Colonic mucosa (tissue), 4 donors: ENCODE measurements around the gene HEATR5B. TPM values are rescaled to one million over a fixed set of nuclear protein-coding genes. Genes with fewer than 3 reads are reported as not detected.

Experiments
- DNase-seq: peaks from one replicate; pipeline ENCODE4 v3.0.0-alpha.2; 2020
- H3K27ac ChIP-seq: fragments of 200-600 bp; one replicate; pipeline ENCODE4 v1.8.0; 2021
- H3K27me3 ChIP-seq: fragments of 200-600 bp; one replicate; pipeline ENCODE4 v1.8.0; 2021
- H3K36me3 ChIP-seq: fragments of 200-600 bp; one replicate; pipeline ENCODE4 v1.8.0; 2021
- H3K4me1 ChIP-seq: fragments of 200-600 bp; one replicate; pipeline ENCODE4 v1.8.0; 2021; ENCODE audit warnings: mild to moderate bottlenecking
- H3K4me3 ChIP-seq: fragments of 200-600 bp; one replicate; pipeline ENCODE4 v1.8.0; 2021
- H3K9ac ChIP-seq, 2 donors: one replicate each; pipeline ENCODE4 v1.7.0; 2013; ENCODE audit warnings: control low read depth in 2 of 2, low read depth in 2 of 2, low read length in 2 of 2
- H3K9me3 ChIP-seq: fragments of 200-600 bp; one replicate; pipeline ENCODE4 v1.8.0; 2021
- CTCF ChIP-seq: fragments of 200-600 bp; IDR thresholded peaks from one replicate; pipeline ENCODE4 v1.8.0; 2022; ENCODE audit warnings: antibody characterized with exemption, mild to moderate bottlenecking
- intact Hi-C: fragments of 100-400 bp; cut with DNase I; formaldehyde crosslinking; loops from one replicate; pipeline ENCODE4 v1.14.1; 2022
- total RNA-seq, 2 donors: library from RNA; stranded (reverse); fragmentation: NEBNext Ultra II Directional in 1 of 2; extraction: Animal tissue kit (Norgen Biotek cat#: 25700) in 1 of 2; gene quantifications; one replicate each; pipeline ENCODE4 v1.2.1, GENCODE V29; 2021
- donor health status: healthy.
- donor health status: DM: no; HTN: no; CAD: no.
- donor health status: DM: no; HTN: no; CAD: no.

Gene HEATR5B
- total RNA-seq, 2 donors from 2014 or later = 17.9 to 22.1 TPM

- no peaks in the 10 kb centered on the region for H3K4me1 ChIP-seq
- no peak for DNase-seq
- no peak overlapping the region for H3K9ac ChIP-seq
- no peaks in the 10 kb centered on the region for H3K9me3 ChIP-seq
- no peaks in the 10 kb centered on the region for H3K36me3 ChIP-seq
- H3K4me3 ChIP-seq = no peak overlapping the region
- no peaks in the 10 kb centered on the region for H3K27me3 ChIP-seq
- TF ChIP-seq CTCF = no peak
- no peak overlapping the region for H3K27ac ChIP-seq
- intact Hi-C loops = no loop called here
These were observed 13.2 kb downstream of the HEATR5B start for GRCh38 chr2:37070931-37071330.

DNA sequence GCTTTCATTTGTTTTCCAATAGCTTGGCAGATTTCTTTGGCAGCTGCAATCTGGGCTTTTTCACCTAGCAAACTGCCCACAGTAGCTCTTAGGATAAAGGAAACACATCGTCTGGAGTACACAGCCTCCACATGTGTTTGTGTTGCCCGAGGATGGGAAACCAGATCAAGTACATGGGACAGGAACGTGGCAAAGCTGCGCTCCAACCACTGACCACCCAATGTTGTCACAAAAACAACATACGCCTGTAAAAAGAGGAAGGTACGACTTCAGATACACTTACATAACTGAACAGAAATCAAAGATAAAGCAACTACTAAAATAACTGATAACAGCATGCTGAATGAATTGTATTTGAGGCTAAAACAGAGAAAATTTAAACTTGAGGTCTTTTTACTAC is 15.5 kb downstream of the HEATR5B start:
- peaks cover 6% of the 10 kb centered on the region for H3K36me3 ChIP-seq

DNA sequence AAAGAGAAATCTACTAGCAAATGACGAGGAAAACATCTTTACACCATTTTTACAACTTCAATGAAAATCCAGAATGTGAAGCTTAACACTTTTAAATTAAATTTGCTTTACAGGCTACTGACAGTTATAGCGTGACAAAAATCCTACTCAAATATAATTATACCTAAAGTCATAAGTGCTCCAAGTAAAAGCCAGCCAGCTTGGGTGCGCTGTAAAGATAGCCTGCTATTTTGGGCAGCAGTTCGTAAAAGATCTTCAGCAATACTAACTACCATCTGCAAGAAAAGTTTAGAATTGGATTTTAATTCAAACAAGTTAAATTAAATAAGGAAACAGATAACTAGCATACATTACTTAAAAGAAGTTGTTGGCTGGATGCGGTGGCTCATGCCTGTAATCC is 22.4 kb downstream of the HEATR5B start:
- intact Hi-C loops = no loop called here
- Histone ChIP-seq H3K9ac (no peak overlapping the region), H3K4me1 (no peaks in the 10 kb centered on the region), H3K36me3 (peaks cover 18% of the 10 kb centered on the region), H3K27ac (no peak overlapping the region), H3K27me3 (no peaks in the 10 kb centered on the region), H3K9me3 (no peaks in the 10 kb centered on the region), H3K4me3 (no peak overlapping the region)
- no peak for TF ChIP-seq CTCF
- DNase-seq = no peak

More for the DNA sequence above, 15.5 kb downstream of the HEATR5B start:
- Histone ChIP-seq H3K27me3 (no peaks in the 10 kb centered on the region), H3K9ac (no peak overlapping the region), H3K4me1 (no peaks in the 10 kb centered on the region), H3K9me3 (no peaks in the 10 kb centered on the region), H3K4me3 (no peak overlapping the region), H3K27ac (no peak overlapping the region)
- TF ChIP-seq CTCF = no peak
- intact Hi-C loops = no loop called here
- no peak for DNase-seq

DNA sequence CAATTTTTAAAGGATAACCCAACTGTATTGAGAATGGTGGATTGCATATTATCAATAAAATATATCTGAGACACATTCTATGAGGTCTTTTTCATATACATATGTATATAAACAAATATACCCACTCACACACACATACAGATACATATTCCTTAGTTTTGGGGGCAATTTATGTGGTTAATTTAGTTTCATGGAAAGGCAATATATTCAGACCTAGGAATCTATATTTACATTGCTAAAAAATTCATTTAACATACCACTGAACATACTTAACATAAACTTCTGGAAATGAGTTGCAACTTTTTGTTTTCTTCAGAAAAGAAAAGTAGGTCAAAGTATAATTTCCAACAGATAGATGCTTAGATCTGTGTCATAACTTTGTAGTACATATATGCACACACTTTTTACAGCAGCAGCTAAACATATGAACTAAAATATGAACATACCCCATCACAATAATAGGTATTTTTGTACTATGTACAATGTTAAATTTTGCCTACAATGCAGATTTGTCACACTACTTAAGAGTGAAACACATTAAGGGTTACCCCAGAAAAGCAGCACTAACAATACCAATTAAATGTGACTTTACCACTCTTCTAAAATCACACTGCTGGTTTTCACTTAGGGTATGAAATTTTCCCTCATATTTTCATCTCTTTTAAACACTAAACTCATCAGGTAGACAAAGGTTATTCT is 23.0 kb downstream of the HEATR5B start:
- Histone ChIP-seq H3K4me1 (no peaks in the 10 kb centered on the region), H3K9me3 (no peaks in the 10 kb centered on the region), H3K27ac (no peak overlapping the region), H3K4me3 (no peak overlapping the region), H3K9ac (no peak overlapping the region), H3K36me3 (peaks cover 21% of the 10 kb centered on the region), H3K27me3 (no peaks in the 10 kb centered on the region)
- intact Hi-C loops = no loop called here
- TF ChIP-seq CTCF = no peak
- DNase-seq = no peak

DNA sequence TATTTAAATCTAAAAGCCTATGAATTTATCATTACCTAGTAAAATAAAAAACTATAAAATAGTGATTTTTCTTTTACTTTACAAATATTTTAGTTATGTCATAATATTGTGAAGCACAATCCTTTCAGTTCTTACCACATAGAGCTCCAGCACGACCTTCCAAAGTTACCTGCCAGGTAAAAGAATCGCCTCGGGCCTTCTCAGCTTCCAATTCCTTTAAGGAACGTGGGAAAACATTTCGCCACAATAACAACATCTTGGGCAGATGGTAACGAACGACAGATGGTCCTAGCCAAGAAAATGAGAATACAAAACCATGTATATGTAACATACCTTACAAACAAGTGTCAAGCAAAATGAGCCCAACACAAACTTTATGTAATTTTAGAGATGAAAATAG is 23.7 kb downstream of the HEATR5B start:
- Histone ChIP-seq H3K9me3 (no peaks in the 10 kb centered on the region), H3K4me1 (no peaks in the 10 kb centered on the region), H3K27ac (no peak overlapping the region), H3K27me3 (no peaks in the 10 kb centered on the region), H3K4me3 (no peak overlapping the region), H3K9ac (no peak overlapping the region), H3K36me3 (peaks cover 26% of the 10 kb centered on the region)
- no peak for DNase-seq
- no peak for TF ChIP-seq CTCF
- intact Hi-C loops = no loop called here
